GM10266 (cell line): ENCODE measurements around the gene PTHLH.

ENCODE experiments used
- DNase-seq: peaks from one replicate; pipeline ENCODE4 v3.0.0; 2012; ENCODE audit errors: extremely low spot score
- CTCF ChIP-seq: IDR thresholded peaks from 2 replicates; pipeline ENCODE4 v1.5.1; 2012; ENCODE audit warnings: mild to moderate bottlenecking, low read depth; ENCODE audit not compliant: control insufficient read depth, insufficient read depth; ENCODE audit errors: missing control alignments

Gene PTHLH

DNA sequence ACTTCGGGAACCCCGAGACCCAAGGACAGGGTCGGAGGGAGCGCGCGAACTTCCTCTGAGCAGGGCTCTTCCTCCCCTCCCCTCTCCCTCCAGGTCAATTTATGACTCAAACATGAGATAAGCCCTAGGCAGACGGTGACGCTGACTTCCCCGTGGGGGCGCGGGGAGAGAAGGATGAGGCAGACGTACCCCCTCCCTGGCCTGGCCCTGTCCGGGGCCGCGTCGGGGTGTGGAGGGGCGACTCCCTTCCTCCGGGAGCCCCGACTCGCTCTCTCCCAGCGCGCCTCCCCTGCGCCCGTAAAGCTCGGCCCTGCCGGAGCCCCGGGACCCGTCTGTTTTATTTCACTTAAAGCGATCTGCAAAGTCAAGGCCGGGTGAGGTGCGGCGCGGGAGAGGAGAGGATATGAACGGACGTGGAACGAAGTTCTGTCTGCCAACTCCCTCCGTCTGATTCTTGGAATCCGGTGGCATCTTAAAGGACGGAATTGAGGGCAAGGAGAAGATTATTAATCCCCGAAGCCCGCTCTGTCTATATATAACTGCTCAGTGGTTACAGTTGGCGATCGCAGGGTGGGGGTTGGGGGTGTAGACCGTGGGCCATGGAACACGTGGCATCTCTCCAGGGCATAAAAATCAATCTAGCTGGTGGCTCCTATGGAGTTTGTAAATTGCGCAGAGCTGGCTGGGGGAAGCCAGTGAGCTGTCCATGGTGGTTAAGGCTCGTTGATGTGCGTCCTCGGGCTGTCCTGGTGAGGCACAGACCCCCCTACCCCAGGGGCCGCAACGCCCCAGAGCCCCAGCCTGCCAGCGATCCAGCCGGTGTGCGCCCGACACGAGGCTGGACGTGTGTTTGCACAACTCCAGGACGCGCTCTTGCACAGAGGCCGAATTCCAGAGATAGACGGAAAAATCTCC, 2.9 kb upstream of the PTHLH start:
- no peak for DNase-seq
- TF ChIP-seq CTCF, result no peak

GRCh38 chr12:27974735-27975221, 2.2 kb upstream of the PTHLH start:
- TF ChIP-seq CTCF, result no peak
- DNase-seq, result no peak

GRCh38 chr12:27973487-27973890, 956 bp upstream of the PTHLH start:
- no peak for TF ChIP-seq CTCF

GRCh38 chr12:27971606-27972005, 927 bp downstream of the PTHLH start:
- TF ChIP-seq CTCF, result no peak
- DNase-seq, result no peak

More at GRCh38 chr12:27973487-27973890, 956 bp upstream of the PTHLH start:
- DNase-seq, result no peak

DNA sequence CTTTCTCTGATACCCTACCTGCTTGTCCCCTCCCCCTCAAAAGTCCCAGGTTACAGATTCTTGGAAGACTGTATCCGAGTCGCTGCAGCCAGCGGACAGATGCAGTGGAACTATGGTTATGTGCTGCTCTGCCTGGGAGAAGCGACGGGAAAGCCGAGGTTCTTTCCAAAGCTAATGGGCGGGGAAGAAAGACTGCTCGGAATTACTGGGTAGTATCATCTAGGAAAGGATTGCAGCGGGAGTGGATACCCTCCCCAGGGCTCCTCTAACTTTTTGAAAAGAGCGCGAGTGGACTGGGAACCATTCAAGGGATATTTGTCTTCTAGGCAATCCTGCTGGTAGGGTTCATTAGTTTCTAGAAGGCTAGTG, 1.4 kb downstream of the PTHLH start:
- peak; percentile 36 for DNase-seq
- no peak for TF ChIP-seq CTCF

- no peak for TF ChIP-seq CTCF
- peak; percentile 68 for DNase-seq
Measured at GRCh38 chr12:27970401-27971120, 2.0 kb downstream of the PTHLH start.
